Urinary bladder (tissue), 4 donors: ENCODE measurements around the gene RBM33. TPM values are rescaled to one million over a fixed set of nuclear protein-coding genes. Genes with fewer than 3 reads are reported as not detected.

Experiments used
- DNase-seq: peaks from one replicate; pipeline ENCODE4 v3.0.0-alpha.2; 2015; ENCODE audit errors: extremely low spot score
- H3K27ac ChIP-seq: one replicate; pipeline ENCODE4 v1.5.1; 2013; ENCODE audit warnings: low read depth, mild to moderate bottlenecking, moderate library complexity
- H3K36me3 ChIP-seq: one replicate; pipeline ENCODE4 v1.6.1; 2013; ENCODE audit warnings: mild to moderate bottlenecking, moderate library complexity; ENCODE audit not compliant: insufficient read depth
- H3K4me1 ChIP-seq: one replicate; pipeline ENCODE4 v1.6.1; 2013; ENCODE audit warnings: mild to moderate bottlenecking, moderate library complexity; ENCODE audit not compliant: insufficient read depth
- H3K4me3 ChIP-seq: one replicate; pipeline ENCODE4 v1.5.1; 2013; ENCODE audit warnings: low read depth, low read length
- WGBS: extraction: QIAGEN DNeasy Blood & Tissue Kit; methylation state at CpG from one replicate; pipeline ENCODE4 v1.1.7; 2013; 5-methylcytosine and 5-hydroxymethylcytosine counted together
- polyA plus RNA-seq: library from polyadenylated mRNA; stranded (reverse); fragments of 200-250 nt; gene quantifications from one replicate; pipeline ENCODE4 v1.2.3, GENCODE V29; 2013
- total RNA-seq: library from RNA; depleted of rRNA; stranded (reverse); fragments of >200 nt; gene quantifications from one replicate; pipeline ENCODE4 v1.2.3, GENCODE V29; 2014
- donor health status: healthy with polysubstance abuse.
- donor health status: healthy.

The RBM33 gene
- total and polyA plus RNA-seq, 2 donors: 15.6 to 49.2 TPM

GRCh38 chr7:155793720-155794119 is 149.3 kb downstream of the RBM33 start:
- WGBS: 84% methylated on average over 4 of the region's 4 CpGs
- no peaks in the 10 kb centered on the region for H3K36me3 ChIP-seq
- no peak overlapping the region for H3K27ac ChIP-seq
- no peaks in the 10 kb centered on the region for H3K4me1 ChIP-seq
- H3K4me3 ChIP-seq: no peak overlapping the region
- DNase-seq: no peak

GRCh38 chr7:155794196-155794595 is 149.7 kb downstream of the RBM33 start:
- no peak overlapping the region for H3K4me3 ChIP-seq
- H3K27ac ChIP-seq: no peak overlapping the region
- no peaks in the 10 kb centered on the region for H3K4me1 ChIP-seq
- WGBS: 80% methylated on average over 9 of the region's 9 CpGs
- H3K36me3 ChIP-seq: no peaks in the 10 kb centered on the region
- DNase-seq: no peak

GRCh38 chr7:155795401-155795800 is 150.9 kb downstream of the RBM33 start:
- H3K36me3 ChIP-seq: no peaks in the 10 kb centered on the region
- H3K4me3 ChIP-seq: no peak overlapping the region
- 90% methylated on average over 7 of the region's 7 CpGs for WGBS
- no peaks in the 10 kb centered on the region for H3K4me1 ChIP-seq
- no peak overlapping the region for H3K27ac ChIP-seq
- no peak for DNase-seq

- DNase-seq: no peak
- 81% methylated on average over 8 of the region's 8 CpGs for WGBS
Measured at GRCh38 chr7:155795951-155796350, 151.5 kb downstream of the RBM33 start.

GRCh38 chr7:155796381-155797261 is 152.2 kb downstream of the RBM33 start:
- H3K4me3 ChIP-seq: no peak overlapping the region
- no peak overlapping the region for H3K27ac ChIP-seq
- no peaks in the 10 kb centered on the region for H3K4me1 ChIP-seq
- 26% methylated on average over 60 of the region's 60 CpGs for WGBS
- DNase-seq: no peak
- no peaks in the 10 kb centered on the region for H3K36me3 ChIP-seq

More at GRCh38 chr7:155795951-155796350, 151.5 kb downstream of the RBM33 start:
- Histone ChIP-seq H3K27ac (no peak overlapping the region), H3K4me3 (no peak overlapping the region), H3K36me3 (no peaks in the 10 kb centered on the region), H3K4me1 (no peaks in the 10 kb centered on the region)

GRCh38 chr7:155797262-155798250 is 153.1 kb downstream of the RBM33 start:
- Histone ChIP-seq H3K4me1 (no peaks in the 10 kb centered on the region), H3K36me3 (no peaks in the 10 kb centered on the region), H3K4me3 (no peak overlapping the region), H3K27ac (no peak overlapping the region)
- 62% methylated on average over 38 of the region's 38 CpGs for WGBS
- no peak for DNase-seq

- Histone ChIP-seq H3K27ac (no peak overlapping the region), H3K4me3 (no peak overlapping the region), H3K36me3 (no peaks in the 10 kb centered on the region), H3K4me1 (no peaks in the 10 kb centered on the region)
- DNase-seq: no peak
- 62% methylated on average over 13 of the region's 13 CpGs for WGBS
Measured at GRCh38 chr7:155798673-155799439, 154.4 kb downstream of the RBM33 start.

GRCh38 chr7:155799514-155799913 is 155.1 kb downstream of the RBM33 start:
- no peaks in the 10 kb centered on the region for H3K36me3 ChIP-seq
- H3K4me3 ChIP-seq: no peak overlapping the region
- no peak overlapping the region for H3K27ac ChIP-seq
- no peak for DNase-seq
- H3K4me1 ChIP-seq: no peaks in the 10 kb centered on the region
- 27% methylated on average over 19 of the region's 19 CpGs for WGBS

- Histone ChIP-seq H3K27ac (no peak overlapping the region), H3K4me3 (no peak overlapping the region), H3K36me3 (no peaks in the 10 kb centered on the region), H3K4me1 (no peaks in the 10 kb centered on the region)
- no peak for DNase-seq
- 77% methylated on average over 11 of the region's 11 CpGs for WGBS
Measured at GRCh38 chr7:155800301-155800700, 155.8 kb downstream of the RBM33 start.

- H3K4me3 ChIP-seq: no peak overlapping the region
- no peak overlapping the region for H3K27ac ChIP-seq
- no peaks in the 10 kb centered on the region for H3K36me3 ChIP-seq
- H3K4me1 ChIP-seq: no peaks in the 10 kb centered on the region
- no peak for DNase-seq
- WGBS: 83% methylated on average over 16 of the region's 16 CpGs
Measured at GRCh38 chr7:155800741-155801267, 156.3 kb downstream of the RBM33 start.

GRCh38 chr7:155802291-155802690 is 157.8 kb downstream of the RBM33 start:
- Histone ChIP-seq H3K36me3 (no peaks in the 10 kb centered on the region), H3K4me1 (no peaks in the 10 kb centered on the region), H3K27ac (no peak overlapping the region), H3K4me3 (no peak overlapping the region)
- DNase-seq: no peak
- 35% methylated on average over 6 of the region's 6 CpGs for WGBS

GRCh38 chr7:155802906-155803417 is 158.5 kb downstream of the RBM33 start:
- WGBS: 15% methylated on average over 70 of the region's 70 CpGs
- H3K4me3 ChIP-seq: no peak overlapping the region
- H3K4me1 ChIP-seq: no peaks in the 10 kb centered on the region
- no peaks in the 10 kb centered on the region for H3K36me3 ChIP-seq
- H3K27ac ChIP-seq: no peak overlapping the region
- DNase-seq: no peak
